Measurements from ENCODE around the gene KCTD8. TPM values are rescaled to one million over a fixed set of nuclear protein-coding genes. Genes with fewer than 3 reads are reported as not detected.

The KCTD8 gene
- total RNA-seq, 2 donors from 2014 or later = 0.27 TPM; not detected in 1

DNA sequence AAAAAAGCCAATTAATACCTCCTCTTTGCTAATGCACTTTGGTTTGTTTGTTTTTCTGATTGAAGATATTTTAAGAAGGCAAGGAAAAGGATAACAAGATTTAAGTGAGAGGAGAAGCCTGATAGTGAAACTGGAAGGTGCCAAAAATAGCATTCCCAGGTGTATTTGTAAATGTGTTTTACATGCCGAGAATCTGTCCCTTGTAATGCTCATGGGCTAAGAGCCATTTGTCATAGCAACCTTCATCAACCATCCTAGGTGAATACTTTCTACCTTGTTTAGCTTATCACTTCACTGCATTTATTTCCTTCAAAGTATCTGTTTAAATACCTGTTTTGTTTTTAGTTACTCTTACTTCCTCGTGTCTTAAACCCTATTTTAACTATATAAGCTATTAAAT, 127.8 kb downstream of the KCTD8 start:
- no peaks in the 10 kb centered on the region for H3K4me1 ChIP-seq
- DNase-seq = no peak
- H3K27me3 ChIP-seq = no peaks in the 10 kb centered on the region
- TF ChIP-seq, protein P1, sequence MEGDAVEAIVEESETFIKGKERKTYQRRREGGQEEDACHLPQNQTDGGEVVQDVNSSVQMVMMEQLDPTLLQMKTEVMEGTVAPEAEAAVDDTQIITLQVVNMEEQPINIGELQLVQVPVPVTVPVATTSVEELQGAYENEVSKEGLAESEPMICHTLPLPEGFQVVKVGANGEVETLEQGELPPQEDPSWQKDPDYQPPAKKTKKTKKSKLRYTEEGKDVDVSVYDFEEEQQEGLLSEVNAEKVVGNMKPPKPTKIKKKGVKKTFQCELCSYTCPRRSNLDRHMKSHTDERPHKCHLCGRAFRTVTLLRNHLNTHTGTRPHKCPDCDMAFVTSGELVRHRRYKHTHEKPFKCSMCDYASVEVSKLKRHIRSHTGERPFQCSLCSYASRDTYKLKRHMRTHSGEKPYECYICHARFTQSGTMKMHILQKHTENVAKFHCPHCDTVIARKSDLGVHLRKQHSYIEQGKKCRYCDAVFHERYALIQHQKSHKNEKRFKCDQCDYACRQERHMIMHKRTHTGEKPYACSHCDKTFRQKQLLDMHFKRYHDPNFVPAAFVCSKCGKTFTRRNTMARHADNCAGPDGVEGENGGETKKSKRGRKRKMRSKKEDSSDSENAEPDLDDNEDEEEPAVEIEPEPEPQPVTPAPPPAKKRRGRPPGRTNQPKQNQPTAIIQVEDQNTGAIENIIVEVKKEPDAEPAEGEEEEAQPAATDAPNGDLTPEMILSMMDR (IDR thresholded peaks at IDR 0.05) = no peak
- no peaks in the 10 kb centered on the region for H3K9me3 ChIP-seq
- intact Hi-C loops (cut with DNase I) = no loop called here
- no peaks in the 10 kb centered on the region for H3K36me3 ChIP-seq
- no peak overlapping the region for H3K27ac ChIP-seq
- no peak overlapping the region for H3K9ac ChIP-seq (ENCODE audit: low read depth in 2 of 2, low read length in 2 of 2)
- no peak overlapping the region for H3K4me3 ChIP-seq

DNA sequence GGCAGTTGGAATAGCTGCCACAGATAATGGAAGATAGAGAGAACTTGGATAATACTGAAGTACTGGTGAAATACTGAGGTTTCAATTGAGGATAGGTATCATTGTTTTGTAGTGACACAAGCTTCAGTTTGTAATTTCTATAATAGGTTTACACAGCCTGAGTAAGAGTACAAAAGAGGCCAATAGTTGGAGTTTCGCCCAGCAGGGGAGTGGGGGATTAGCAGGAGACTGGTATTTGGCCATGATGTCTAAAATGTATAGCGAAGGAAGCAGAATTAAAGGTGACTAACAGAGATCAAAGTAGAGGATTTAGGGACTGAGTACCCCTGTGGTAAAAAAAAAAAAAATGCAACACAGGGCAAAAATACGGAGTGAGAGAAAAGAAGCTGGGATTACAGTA, 129.5 kb downstream of the KCTD8 start:
- no peak for DNase-seq
- TF ChIP-seq, protein P1 (IDR thresholded peaks at IDR 0.05) = no peak
- no peaks in the 10 kb centered on the region for H3K9me3 ChIP-seq
- H3K4me1 ChIP-seq = no peaks in the 10 kb centered on the region
- intact Hi-C loops (cut with DNase I) = no loop called here
- no peaks in the 10 kb centered on the region for H3K36me3 ChIP-seq
- H3K27ac ChIP-seq = no peak overlapping the region
- no peak overlapping the region for H3K4me3 ChIP-seq
- H3K27me3 ChIP-seq = no peaks in the 10 kb centered on the region
- no peak overlapping the region for H3K9ac ChIP-seq (ENCODE audit: low read depth in 2 of 2, low read length in 2 of 2)

DNA sequence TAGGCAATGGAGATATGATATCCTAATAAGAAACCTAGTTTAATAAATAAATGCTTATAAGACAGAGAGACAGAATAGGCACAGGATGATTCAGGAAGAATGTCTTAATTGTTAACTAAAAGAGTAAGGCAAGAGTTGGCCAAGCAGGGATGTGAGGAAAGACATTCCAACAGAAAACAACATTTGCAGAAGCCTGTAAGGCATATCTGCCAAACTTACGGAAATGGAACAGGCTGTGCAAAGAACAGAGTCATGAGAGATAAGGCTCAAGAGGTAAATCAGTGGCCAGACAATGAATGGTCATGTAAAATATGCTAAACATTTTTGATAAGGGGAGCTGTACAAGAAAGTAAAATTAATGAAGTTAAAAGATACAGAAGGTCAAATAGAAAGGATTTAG, 134.9 kb downstream of the KCTD8 start:
- no peaks in the 10 kb centered on the region for H3K9me3 ChIP-seq
- DNase-seq = no peak
- H3K4me1 ChIP-seq = no peaks in the 10 kb centered on the region
- H3K9ac ChIP-seq (ENCODE audit: low read depth in 2 of 2, low read length in 2 of 2) = no peak overlapping the region
- no peaks in the 10 kb centered on the region for H3K36me3 ChIP-seq
- intact Hi-C loops (cut with DNase I) = no loop called here
- H3K27ac ChIP-seq = no peak overlapping the region
- no peak overlapping the region for H3K4me3 ChIP-seq
- no peaks in the 10 kb centered on the region for H3K27me3 ChIP-seq
- TF ChIP-seq, protein P1 (IDR thresholded peaks at IDR 0.05) = no peak

DNA sequence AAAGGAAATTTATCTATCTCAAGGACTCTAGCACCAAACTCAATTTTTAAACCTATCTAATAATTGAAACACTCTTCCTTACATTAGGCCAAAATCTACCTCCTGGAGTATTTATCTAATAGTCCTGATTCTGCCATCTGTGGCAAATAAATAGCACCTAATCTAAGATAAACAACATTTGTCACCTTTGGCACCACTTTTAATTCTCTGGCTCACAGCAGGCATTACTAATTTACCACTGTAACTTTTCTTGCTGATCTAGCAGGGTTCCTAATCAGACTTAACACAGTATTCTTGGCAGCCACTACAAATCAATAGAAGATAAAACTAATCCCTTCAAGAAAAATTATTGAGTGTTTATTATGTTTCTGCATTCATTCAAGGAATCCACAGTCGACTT, 161.1 kb downstream of the KCTD8 start:
- no peak overlapping the region for H3K27ac ChIP-seq
- H3K9ac ChIP-seq (ENCODE audit: low read depth in 2 of 2, low read length in 2 of 2) = no peak overlapping the region
- H3K4me1 ChIP-seq = no peaks in the 10 kb centered on the region
- intact Hi-C loops (cut with DNase I) = no loop called here
- TF ChIP-seq, protein P1 (IDR thresholded peaks at IDR 0.05) = no peak
- H3K36me3 ChIP-seq = no peaks in the 10 kb centered on the region
- DNase-seq = no peak
- no peaks in the 10 kb centered on the region for H3K27me3 ChIP-seq
- no peaks in the 10 kb centered on the region for H3K9me3 ChIP-seq
- no peak overlapping the region for H3K4me3 ChIP-seq

DNA sequence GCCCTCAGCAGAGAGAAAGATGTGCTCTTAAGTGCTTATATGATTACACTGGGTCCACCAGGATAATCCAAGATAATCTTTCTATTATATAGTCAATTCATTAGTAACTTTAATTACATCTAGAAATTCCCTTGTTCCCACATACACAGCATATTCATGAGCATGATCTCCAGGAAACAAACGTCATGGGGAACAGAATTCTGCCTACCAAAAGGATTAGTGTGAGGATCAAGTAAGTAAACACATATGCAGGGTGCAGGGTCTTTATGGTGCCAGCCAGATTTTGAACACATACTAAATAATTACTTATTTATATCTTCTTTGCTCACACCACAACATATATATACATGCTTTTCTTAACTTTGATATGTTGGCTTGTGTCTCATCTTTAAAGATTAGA, 169.1 kb downstream of the KCTD8 start:
- H3K9me3 ChIP-seq = no peaks in the 10 kb centered on the region
- no peak overlapping the region for H3K27ac ChIP-seq
- intact Hi-C loops (cut with DNase I) = no loop called here
- no peak for DNase-seq
- H3K4me3 ChIP-seq = no peak overlapping the region
- H3K9ac ChIP-seq (ENCODE audit: low read depth in 2 of 2, low read length in 2 of 2) = no peak overlapping the region
- no peaks in the 10 kb centered on the region for H3K4me1 ChIP-seq
- no peaks in the 10 kb centered on the region for H3K27me3 ChIP-seq
- no peaks in the 10 kb centered on the region for H3K36me3 ChIP-seq
- TF ChIP-seq, protein P1 (IDR thresholded peaks at IDR 0.05) = no peak

DNA sequence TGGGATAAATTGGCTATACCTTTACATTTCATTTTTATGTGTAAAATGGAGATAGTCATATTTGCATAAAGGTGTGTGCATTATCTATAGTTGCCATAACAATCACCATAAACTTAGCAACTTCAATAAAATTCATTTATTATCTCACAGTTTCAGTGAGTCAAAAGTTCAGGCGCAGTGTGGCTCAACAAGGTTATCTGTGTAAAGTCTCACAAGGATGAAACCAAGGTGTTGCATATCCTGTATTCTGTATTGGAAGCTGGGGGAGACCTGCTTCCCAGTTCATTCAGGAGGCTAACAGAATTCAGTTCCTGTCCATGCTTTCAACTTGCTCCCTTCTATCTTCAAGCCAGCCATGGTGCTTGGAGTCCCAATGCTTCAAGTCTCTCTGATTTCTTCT, 169.5 kb downstream of the KCTD8 start:
- intact Hi-C loops (cut with DNase I) = no loop called here
- no peak for DNase-seq
- H3K36me3 ChIP-seq = no peaks in the 10 kb centered on the region
- no peaks in the 10 kb centered on the region for H3K9me3 ChIP-seq
- H3K9ac ChIP-seq (ENCODE audit: low read depth in 2 of 2, low read length in 2 of 2) = no peak overlapping the region
- TF ChIP-seq, protein P1 (IDR thresholded peaks at IDR 0.05) = no peak
- no peaks in the 10 kb centered on the region for H3K27me3 ChIP-seq
- H3K4me3 ChIP-seq = no peak overlapping the region
- no peak overlapping the region for H3K27ac ChIP-seq
- H3K4me1 ChIP-seq = no peaks in the 10 kb centered on the region

Measured in colonic mucosa (tissue), 4 donors.